ENCODE results near the gene RPAIN. TPM values are rescaled to one million over a fixed set of nuclear protein-coding genes. Genes with fewer than 3 reads are reported as not detected.

RPAIN gene
- total RNA-seq, 4 donors from 2014 or later = 22.7 to 46.9 (median 43.8) TPM

- Histone ChIP-seq H3K4me1 (peaks cover 0 to 10% (median 0%) of the 10 kb centered on the region in 3 donors), H3K36me3 (peaks cover 0 to 65% of the 10 kb centered on the region in 2 donors), H3K27me3 (no peaks in the 10 kb centered on the region), H3K4me3 (no peak overlapping the region), H3K9me3 (no peaks in the 10 kb centered on the region), H3K27ac (no peak overlapping the region)
- TF ChIP-seq POLR2AphosphoS5 (IDR thresholded peaks at IDR 0.05) = no peak
- TF ChIP-seq POLR2A (IDR thresholded peaks at IDR 0.05) = no peak
- TF ChIP-seq EP300 (IDR thresholded peaks at IDR 0.05) = no peak
- TF ChIP-seq, protein P1, sequence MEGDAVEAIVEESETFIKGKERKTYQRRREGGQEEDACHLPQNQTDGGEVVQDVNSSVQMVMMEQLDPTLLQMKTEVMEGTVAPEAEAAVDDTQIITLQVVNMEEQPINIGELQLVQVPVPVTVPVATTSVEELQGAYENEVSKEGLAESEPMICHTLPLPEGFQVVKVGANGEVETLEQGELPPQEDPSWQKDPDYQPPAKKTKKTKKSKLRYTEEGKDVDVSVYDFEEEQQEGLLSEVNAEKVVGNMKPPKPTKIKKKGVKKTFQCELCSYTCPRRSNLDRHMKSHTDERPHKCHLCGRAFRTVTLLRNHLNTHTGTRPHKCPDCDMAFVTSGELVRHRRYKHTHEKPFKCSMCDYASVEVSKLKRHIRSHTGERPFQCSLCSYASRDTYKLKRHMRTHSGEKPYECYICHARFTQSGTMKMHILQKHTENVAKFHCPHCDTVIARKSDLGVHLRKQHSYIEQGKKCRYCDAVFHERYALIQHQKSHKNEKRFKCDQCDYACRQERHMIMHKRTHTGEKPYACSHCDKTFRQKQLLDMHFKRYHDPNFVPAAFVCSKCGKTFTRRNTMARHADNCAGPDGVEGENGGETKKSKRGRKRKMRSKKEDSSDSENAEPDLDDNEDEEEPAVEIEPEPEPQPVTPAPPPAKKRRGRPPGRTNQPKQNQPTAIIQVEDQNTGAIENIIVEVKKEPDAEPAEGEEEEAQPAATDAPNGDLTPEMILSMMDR (IDR thresholded peaks at IDR 0.05) = no peak
- ATAC-seq = no peak
- WGBS, 2 donors (ENCODE audit: low coverage in 1 of 2) = 95 to 97% methylated on average over 4 to 6 of the region's 6 CpGs
These were observed 23.7 kb downstream of the RPAIN start for GRCh38 chr17:5443728-5444127.

- Histone ChIP-seq H3K4me1 (peaks cover 0 to 9% (median 0%) of the 10 kb centered on the region in 3 donors), H3K9me3 (no peaks in the 10 kb centered on the region), H3K27ac (no peak overlapping the region), H3K4me3 (no peak overlapping the region), H3K27me3 (no peaks in the 10 kb centered on the region), H3K36me3 (peaks cover 0 to 70% of the 10 kb centered on the region in 2 donors)
- 100% methylated on average over 3 of the region's 22 CpGs; no CpG with 5 or more reads in 1 of the 2 donors for WGBS, 2 donors (ENCODE audit: low coverage in 1 of 2)
- TF ChIP-seq, protein P1 (IDR thresholded peaks at IDR 0.05) = no peak
- no peak for TF ChIP-seq EP300 (IDR thresholded peaks at IDR 0.05)
- TF ChIP-seq POLR2AphosphoS5 (IDR thresholded peaks at IDR 0.05) = no peak
- TF ChIP-seq POLR2A (IDR thresholded peaks at IDR 0.05) = no peak
- ATAC-seq = no peak
These were observed 24.2 kb downstream of the RPAIN start for GRCh38 chr17:5444209-5444608.

GRCh38 chr17:5446786-5447185, 26.8 kb downstream of the RPAIN start:
- peaks cover 0 to 96% of the 10 kb centered on the region in 2 donors for H3K36me3 ChIP-seq

DNA sequence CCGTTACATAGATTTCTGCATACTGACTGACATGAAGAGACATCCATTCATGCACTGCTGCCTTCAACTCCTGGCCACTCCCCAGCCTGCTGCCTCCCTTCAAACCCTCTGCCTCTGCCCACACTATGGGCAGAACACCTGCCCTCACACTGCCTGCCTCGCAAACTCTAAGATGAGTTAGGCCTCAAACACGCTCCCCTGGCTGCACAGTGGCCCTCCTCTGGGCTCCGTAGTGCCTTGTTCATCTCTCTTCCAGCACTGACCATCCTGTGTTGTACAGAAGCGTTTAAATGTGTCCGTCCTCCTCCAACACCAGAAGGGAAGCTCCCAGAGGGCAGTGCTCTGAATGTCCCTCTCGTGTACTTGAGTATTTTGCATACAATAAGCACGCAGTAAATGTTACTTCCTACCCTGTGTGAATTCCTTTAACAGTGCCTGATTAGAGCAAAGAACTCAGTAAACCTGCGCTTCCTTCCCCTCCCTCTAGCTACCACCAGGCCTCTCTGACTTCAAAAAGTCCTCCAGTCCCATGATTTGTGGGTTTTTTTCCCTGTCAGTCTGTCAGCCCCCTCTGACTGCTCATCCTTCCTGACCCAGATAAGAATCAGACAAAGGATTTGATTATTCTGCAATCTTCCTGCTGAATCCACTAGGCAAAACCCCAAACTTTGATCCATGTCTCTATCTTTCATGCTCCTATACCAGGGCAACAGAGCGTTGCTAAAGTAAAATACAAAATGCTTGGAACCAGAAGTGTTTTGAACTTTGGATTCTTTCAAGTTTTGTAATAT, 44.9 kb downstream of the RPAIN start:
- peaks cover 0 to 31% (median 13%) of the 10 kb centered on the region in 3 donors for H3K4me1 ChIP-seq
- TF ChIP-seq, protein P1 (IDR thresholded peaks at IDR 0.05) = no peak
- TF ChIP-seq POLR2A (IDR thresholded peaks at IDR 0.05) (no peak), EP300 (IDR thresholded peaks at IDR 0.05) (no peak), POLR2AphosphoS5 (IDR thresholded peaks at IDR 0.05) (no peak)
- WGBS, 2 donors (ENCODE audit: low coverage in 1 of 2) = 83 to 85% methylated on average over 4 to 6 of the region's 10 CpGs
- peaks cover 0 to 40% of the 10 kb centered on the region in 2 donors for H3K36me3 ChIP-seq
- H3K27me3 ChIP-seq = no peaks in the 10 kb centered on the region
- H3K9me3 ChIP-seq = no peaks in the 10 kb centered on the region
- no peak for ATAC-seq
- H3K27ac ChIP-seq = no peak overlapping the region
- H3K4me3 ChIP-seq = no peak overlapping the region

More at GRCh38 chr17:5446786-5447185, 26.8 kb downstream of the RPAIN start:
- Histone ChIP-seq H3K27me3 (no peaks in the 10 kb centered on the region), H3K27ac (no peak overlapping the region), H3K4me3 (no peak overlapping the region), H3K9me3 (no peaks in the 10 kb centered on the region), H3K4me1 (no peaks in the 10 kb centered on the region)
- 72 to 85% methylated on average over 7 to 8 of the region's 8 CpGs for WGBS, 2 donors (ENCODE audit: low coverage in 1 of 2)
- ATAC-seq = no peak
- TF ChIP-seq POLR2A (IDR thresholded peaks at IDR 0.05) (no peak), EP300 (IDR thresholded peaks at IDR 0.05) (no peak), POLR2AphosphoS5 (IDR thresholded peaks at IDR 0.05) (no peak)
- TF ChIP-seq, protein P1 (IDR thresholded peaks at IDR 0.05) = no peak

DNA sequence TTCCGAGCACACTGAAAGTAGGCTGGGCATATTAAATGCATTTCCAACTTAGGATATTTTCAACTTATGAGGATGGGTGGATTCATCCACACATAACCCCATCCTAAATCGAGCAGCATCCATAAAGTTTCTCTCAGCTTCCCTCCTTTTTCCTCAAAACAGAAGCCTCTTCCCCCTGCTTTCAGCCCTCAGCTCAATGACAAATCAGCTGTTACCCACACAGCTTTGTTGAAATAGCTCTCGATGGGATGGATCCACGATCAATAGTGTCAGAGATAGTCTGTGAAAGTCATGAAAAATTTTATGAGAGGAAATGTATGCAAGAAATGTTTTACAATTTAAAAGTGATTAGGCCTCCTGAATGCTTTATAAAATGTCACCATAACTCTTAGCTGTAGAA, 46.3 kb downstream of the RPAIN start:
- 83 to 86% methylated on average over 1 to 4 of the region's 4 CpGs for WGBS, 2 donors (ENCODE audit: low coverage in 1 of 2)
- Histone ChIP-seq H3K36me3 (peaks cover 0 to 26% of the 10 kb centered on the region in 2 donors), H3K9me3 (no peaks in the 10 kb centered on the region), H3K4me1 (peaks cover 0 to 31% (median 13%) of the 10 kb centered on the region in 3 donors), H3K27me3 (no peaks in the 10 kb centered on the region), H3K27ac (no peak overlapping the region), H3K4me3 (no peak overlapping the region)
- no peak for TF ChIP-seq POLR2A (IDR thresholded peaks at IDR 0.05)
- TF ChIP-seq, protein P1 (IDR thresholded peaks at IDR 0.05) = no peak
- ATAC-seq = no peak

Data from gastroesophageal sphincter (tissue), 4 donors.